Cardiac fibroblast (primary cell): ENCODE data around the gene ZNF292.

ENCODE experiments used
- DNase-seq, 2 donors: peaks; one replicate each; pipeline versions ENCODE4 v3.0.0 to v3.0.0-alpha.2; 2010; ENCODE audit warnings: low read depth in 2 of 2
- H3K4me3 ChIP-seq, 2 donors: replicated peaks in 1 of 2; 1 replicate in 1 of 2; 2 replicates in 1 of 2; pipeline ENCODE4 v1.5.1; 2011; ENCODE audit warnings: low read depth in 2 of 2, low read length in 2 of 2, mild to moderate bottlenecking in 2 of 2, moderate library complexity in 1 of 2
- CTCF ChIP-seq: IDR thresholded peaks from one replicate; pipeline ENCODE4 v1.5.1; 2011; ENCODE audit warnings: low read depth, mild to moderate bottlenecking, low read length, inconsistent platforms

Gene ZNF292

GRCh38 chr6:87209812-87210211 is 54.4 kb downstream of the ZNF292 start:
- no peak overlapping the region for H3K4me3 ChIP-seq
- no peak for DNase-seq
- TF ChIP-seq CTCF, result no peak

- H3K4me3 ChIP-seq, result no peak overlapping the region
- TF ChIP-seq CTCF, result no peak
- DNase-seq, result no peak
Observed at GRCh38 chr6:87210979-87211378, 55.6 kb downstream of the ZNF292 start.

- no peak overlapping the region for H3K4me3 ChIP-seq
- TF ChIP-seq CTCF, result no peak
- DNase-seq, result no peak
Observed at GRCh38 chr6:87212596-87212995, 57.2 kb downstream of the ZNF292 start.

GRCh38 chr6:87213364-87213763 is 58.0 kb downstream of the ZNF292 start:
- TF ChIP-seq CTCF, result no peak
- no peak overlapping the region for H3K4me3 ChIP-seq
- DNase-seq, result no peak

- no peak for TF ChIP-seq CTCF
- H3K4me3 ChIP-seq, result no peak overlapping the region
Observed at GRCh38 chr6:87214831-87215230, 59.5 kb downstream of the ZNF292 start.

GRCh38 chr6:87220997-87221396 is 65.6 kb downstream of the ZNF292 start:
- H3K4me3 ChIP-seq, result no peak overlapping the region
- DNase-seq, result no peak

More at GRCh38 chr6:87214831-87215230, 59.5 kb downstream of the ZNF292 start:
- no peak for DNase-seq

More at GRCh38 chr6:87220997-87221396, 65.6 kb downstream of the ZNF292 start:
- TF ChIP-seq CTCF, result no peak
